ENCODE results near the gene SSB. TPM values are rescaled to one million over a fixed set of nuclear protein-coding genes. Genes with fewer than 3 reads are reported as not detected.
"Not testable (repeated sequence)": the region's sequence is repeated elsewhere in the genome, so short reads cannot be mapped to it uniquely, and the experiment has no call there.

Gene SSB
- total RNA-seq (2014; rRNA removed; shearing (Covaris generic)) = 110 and 169 TPM in 2 replicates

GRCh38 chr2:169798718-169799592 is at the start of gene SSB:
Gene SSB, plus strand, starts transcription at chr2:169798871. Its CDS starts 2,090 bp downstream, at chr2:169800961.
- Histone ChIP-seq H3K4me3 (ENCODE audit: insufficient read depth, low read depth, low read length) (peak within 1 kb of the TSS; percentile 90), H3K27me3 (ENCODE audit: control insufficient read depth, insufficient read depth, low read length) (no peaks in the 10 kb centered on the region), H3K36me3 (replicated peaks; ENCODE audit: control insufficient read depth, insufficient read depth, low read length) (peaks cover 1% of the 10 kb centered on the region; the same call in 1 of the 2 replicates)
- DNase-seq = peak; percentile 97

GRCh38 chr2:169752752-169753151 is 45.9 kb upstream of the SSB start:
- Histone ChIP-seq H3K36me3 (replicated peaks; ENCODE audit: control insufficient read depth, insufficient read depth, low read length) (peaks cover 5% of the 10 kb centered on the region), H3K4me3 (ENCODE audit: insufficient read depth, low read depth, low read length) (no peak overlapping the region), H3K27me3 (ENCODE audit: control insufficient read depth, insufficient read depth, low read length) (no peaks in the 10 kb centered on the region)
- no peak for DNase-seq

DNA sequence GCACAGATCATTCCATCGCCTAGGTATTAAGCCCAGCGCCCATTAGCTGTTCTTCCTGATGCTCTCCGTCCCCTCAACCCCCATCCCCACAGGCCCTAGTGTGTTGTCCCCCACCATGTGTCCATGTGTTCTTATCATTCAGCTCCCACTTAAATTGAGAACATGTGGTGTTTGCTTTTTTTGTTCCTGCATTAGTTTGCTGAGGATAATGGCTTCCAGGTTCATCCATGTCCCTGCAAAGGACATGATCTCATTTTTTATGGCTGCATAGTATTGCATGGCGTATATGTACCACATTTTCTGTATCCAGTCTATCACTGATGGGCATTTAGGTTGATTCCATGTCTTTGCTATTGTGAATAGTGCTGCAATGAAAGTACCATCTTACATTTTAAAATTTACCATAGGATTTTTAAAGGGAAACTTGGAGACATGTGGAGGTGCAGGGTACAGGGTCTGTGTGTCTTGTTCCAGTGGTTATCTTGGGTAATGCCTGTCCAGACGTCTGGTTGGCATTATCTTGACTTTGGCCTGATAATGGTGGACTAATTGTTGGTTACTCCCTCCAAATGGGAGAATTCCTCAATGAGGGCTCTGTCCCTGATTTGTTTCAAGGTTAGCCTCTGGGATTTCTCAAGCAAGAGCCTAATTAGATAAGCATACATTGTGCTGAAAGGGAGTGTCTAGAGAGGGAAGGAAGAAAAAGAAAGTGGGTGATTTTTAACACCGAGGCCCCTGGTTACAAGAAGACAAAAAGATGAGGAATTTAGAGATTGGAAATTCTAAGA is 43.4 kb upstream of the SSB start:
- Histone ChIP-seq H3K27me3 (ENCODE audit: control insufficient read depth, insufficient read depth, low read length) (no peaks in the 10 kb centered on the region), H3K36me3 (replicated peaks; ENCODE audit: control insufficient read depth, insufficient read depth, low read length) (no peaks in the 10 kb centered on the region; the same call in 1 of the 2 replicates), H3K4me3 (ENCODE audit: insufficient read depth, low read depth, low read length) (no peak overlapping the region)
- DNase-seq = no peak

DNA sequence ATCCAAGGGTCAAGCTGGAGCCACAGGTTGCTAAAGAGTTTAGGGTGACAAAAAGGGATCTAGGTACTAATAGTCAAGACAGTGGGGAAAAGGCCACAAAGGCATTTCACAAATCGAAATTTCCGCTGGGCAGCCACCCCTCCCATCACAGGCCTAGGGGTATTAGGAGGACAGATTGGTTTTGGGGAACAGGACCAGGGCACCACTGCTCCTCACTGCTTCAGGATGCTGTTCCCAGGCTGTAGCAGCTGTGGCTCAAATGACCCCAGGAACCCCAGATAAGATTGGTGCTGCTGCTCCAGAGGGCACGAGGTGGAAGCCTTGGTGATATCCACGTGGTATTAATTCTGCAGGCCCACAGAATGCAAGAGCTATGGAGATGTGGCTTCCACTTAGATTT is 42.3 kb upstream of the SSB start:
- H3K4me3 ChIP-seq (ENCODE audit: insufficient read depth, low read depth, low read length) = no peak overlapping the region
- H3K36me3 ChIP-seq (replicated peaks; ENCODE audit: control insufficient read depth, insufficient read depth, low read length) = no peaks in the 10 kb centered on the region
- no peak for DNase-seq
- H3K27me3 ChIP-seq (ENCODE audit: control insufficient read depth, insufficient read depth, low read length) = no peaks in the 10 kb centered on the region

GRCh38 chr2:169757356-169757755 is 41.3 kb upstream of the SSB start:
- Histone ChIP-seq H3K36me3 (replicated peaks; ENCODE audit: control insufficient read depth, insufficient read depth, low read length) (no peaks in the 10 kb centered on the region), H3K4me3 (ENCODE audit: insufficient read depth, low read depth, low read length) (no peak overlapping the region), H3K27me3 (ENCODE audit: control insufficient read depth, insufficient read depth, low read length) (no peaks in the 10 kb centered on the region)
- DNase-seq = no peak

DNA sequence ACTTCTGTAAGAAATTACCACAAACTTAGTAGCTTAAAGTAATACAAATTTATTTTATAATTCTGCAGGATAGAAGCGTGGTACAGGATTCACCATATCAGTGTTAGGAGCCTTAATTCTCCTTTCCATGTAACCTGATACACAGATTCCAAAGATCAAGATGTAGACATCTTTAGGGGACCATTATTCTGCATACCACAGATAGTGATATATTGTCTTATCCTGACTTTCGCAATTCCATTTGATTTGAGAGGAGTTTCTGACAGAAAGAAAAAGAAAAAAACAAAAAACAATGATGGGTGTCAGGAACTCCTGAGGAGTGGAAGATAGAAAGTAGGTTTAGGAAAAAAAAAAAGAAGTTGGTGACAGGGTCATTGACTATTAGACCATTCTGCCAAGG is 40.9 kb upstream of the SSB start:
- Histone ChIP-seq H3K4me3 (ENCODE audit: insufficient read depth, low read depth, low read length) (no peak overlapping the region), H3K27me3 (ENCODE audit: control insufficient read depth, insufficient read depth, low read length) (no peaks in the 10 kb centered on the region), H3K36me3 (replicated peaks; ENCODE audit: control insufficient read depth, insufficient read depth, low read length) (no peaks in the 10 kb centered on the region)
- DNase-seq = no peak

- Histone ChIP-seq H3K27me3 (ENCODE audit: control insufficient read depth, insufficient read depth, low read length) (no peaks in the 10 kb centered on the region), H3K36me3 (replicated peaks; ENCODE audit: control insufficient read depth, insufficient read depth, low read length) (no peaks in the 10 kb centered on the region), H3K4me3 (ENCODE audit: insufficient read depth, low read depth, low read length) (no peak overlapping the region)
- no peak for DNase-seq
These were observed 38.7 kb upstream of the SSB start for GRCh38 chr2:169759987-169760386.

- DNase-seq; H3K27me3 ChIP-seq (ENCODE audit: control insufficient read depth, insufficient read depth, low read length); H3K36me3 ChIP-seq (replicated peaks; ENCODE audit: control insufficient read depth, insufficient read depth, low read length); H3K4me3 ChIP-seq (ENCODE audit: insufficient read depth, low read depth, low read length): not testable (repeated sequence)
These were observed 37.9 kb upstream of the SSB start for GRCh38 chr2:169760798-169761197.

GRCh38 chr2:169761251-169761969 is 37.3 kb upstream of the SSB start:
- H3K27me3 ChIP-seq (ENCODE audit: control insufficient read depth, insufficient read depth, low read length) = no peaks in the 10 kb centered on the region
- H3K4me3 ChIP-seq (ENCODE audit: insufficient read depth, low read depth, low read length) = no peak overlapping the region
- no peak for DNase-seq
- H3K36me3 ChIP-seq (replicated peaks; ENCODE audit: control insufficient read depth, insufficient read depth, low read length) = no peaks in the 10 kb centered on the region

DNA sequence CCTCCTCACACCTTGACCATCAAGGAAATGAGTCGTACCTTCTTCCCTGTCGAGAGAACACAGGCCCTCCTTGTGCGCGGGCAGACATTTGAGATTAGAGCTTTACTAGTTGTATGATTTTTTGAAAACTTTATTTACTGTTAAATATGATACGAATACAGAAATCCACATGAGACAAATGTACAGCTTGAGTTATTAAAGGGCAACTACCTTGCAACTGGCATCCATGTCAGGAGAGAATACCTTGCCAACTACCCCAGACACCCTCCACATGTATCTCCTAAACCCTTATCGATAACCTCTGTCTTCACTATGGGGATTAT is 36.7 kb upstream of the SSB start:
- H3K36me3 ChIP-seq (replicated peaks; ENCODE audit: control insufficient read depth, insufficient read depth, low read length) = no peaks in the 10 kb centered on the region
- no peaks in the 10 kb centered on the region for H3K27me3 ChIP-seq (ENCODE audit: control insufficient read depth, insufficient read depth, low read length)
- H3K4me3 ChIP-seq (ENCODE audit: insufficient read depth, low read depth, low read length) = no peak overlapping the region
- DNase-seq = no peak

DNA sequence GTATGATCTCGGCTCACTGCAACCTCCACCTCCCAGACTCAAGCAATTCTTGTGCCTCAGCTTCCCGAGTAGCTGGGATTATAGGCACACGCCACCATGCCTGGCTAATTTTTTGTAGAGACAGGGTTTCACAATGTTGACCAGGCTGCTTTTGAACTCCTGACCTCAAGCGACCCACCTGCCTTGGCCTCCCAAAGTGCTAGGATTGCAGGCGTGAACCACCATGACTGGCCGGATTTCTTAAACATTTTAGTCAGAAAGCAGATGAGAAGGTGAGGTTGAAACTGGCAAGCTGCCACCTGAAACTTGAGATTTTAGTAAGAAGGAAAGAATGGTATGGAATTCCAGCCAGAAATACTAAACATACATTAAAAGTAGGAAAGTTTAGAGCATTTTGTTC is 33.1 kb upstream of the SSB start:
- no peak overlapping the region for H3K4me3 ChIP-seq (ENCODE audit: insufficient read depth, low read depth, low read length)
- no peaks in the 10 kb centered on the region for H3K36me3 ChIP-seq (replicated peaks; ENCODE audit: control insufficient read depth, insufficient read depth, low read length)
- DNase-seq = no peak
- no peaks in the 10 kb centered on the region for H3K27me3 ChIP-seq (ENCODE audit: control insufficient read depth, insufficient read depth, low read length)

DNA sequence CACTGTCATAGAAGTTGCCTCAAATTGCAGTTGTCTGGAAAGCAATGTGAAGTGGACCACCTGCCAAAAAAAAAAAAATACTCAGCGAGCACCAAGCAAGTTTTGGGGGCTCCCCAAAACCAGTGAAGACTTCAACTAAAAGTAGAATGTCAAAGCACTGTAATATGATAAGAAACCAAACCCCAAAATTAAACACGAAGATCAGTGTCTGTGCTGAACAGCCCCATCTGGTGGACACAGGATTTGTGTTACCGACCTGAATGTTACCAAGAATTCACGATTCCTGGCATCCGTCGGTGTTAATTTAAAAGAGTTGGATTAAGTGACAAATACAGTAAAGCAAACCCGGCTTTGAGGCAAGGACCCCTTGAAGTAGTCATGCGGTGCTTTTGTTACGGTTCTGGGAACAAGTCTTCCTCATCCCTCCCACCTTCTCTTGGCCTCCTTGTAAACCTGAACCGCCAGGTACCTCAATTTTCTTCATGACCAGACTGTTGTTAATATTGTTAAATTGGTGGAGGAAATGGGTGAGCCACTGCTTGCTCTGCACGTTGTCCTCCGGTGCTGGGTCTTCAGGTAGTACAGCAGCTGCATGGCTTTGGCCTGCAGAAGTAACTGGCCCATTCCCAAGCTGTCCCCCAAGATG is 31.3 kb upstream of the SSB start:
- DNase-seq = peak; percentile 70
- H3K36me3 ChIP-seq (replicated peaks; ENCODE audit: control insufficient read depth, insufficient read depth, low read length) = no peaks in the 10 kb centered on the region
- H3K27me3 ChIP-seq (ENCODE audit: control insufficient read depth, insufficient read depth, low read length) = no peaks in the 10 kb centered on the region
- no peak overlapping the region for H3K4me3 ChIP-seq (ENCODE audit: insufficient read depth, low read depth, low read length)

GRCh38 chr2:169768262-169768995 is 30.2 kb upstream of the SSB start:
- peak; percentile 35 for DNase-seq
- Histone ChIP-seq H3K4me3 (ENCODE audit: insufficient read depth, low read depth, low read length) (no peak overlapping the region), H3K36me3 (replicated peaks; ENCODE audit: control insufficient read depth, insufficient read depth, low read length) (no peaks in the 10 kb centered on the region)

DNA sequence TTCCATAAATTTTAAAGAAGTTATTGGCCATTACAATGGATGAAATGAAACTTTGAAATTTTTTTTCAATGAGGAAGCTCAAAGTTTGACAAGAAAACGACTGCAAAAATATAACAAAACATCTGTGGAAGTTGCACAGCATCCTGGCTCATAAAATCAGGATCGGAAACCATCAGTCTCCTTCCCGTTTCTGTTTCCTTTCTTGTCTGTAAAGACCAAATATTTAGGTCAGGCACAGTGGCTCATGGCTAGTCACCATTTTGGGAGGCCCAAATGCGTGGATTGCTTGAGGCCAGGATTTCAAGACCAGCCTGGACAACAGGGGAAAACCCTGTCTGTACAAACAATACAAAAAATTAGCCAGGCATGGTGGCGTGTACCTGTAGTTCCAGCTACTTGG is 27.6 kb upstream of the SSB start:
- H3K36me3 ChIP-seq (replicated peaks; ENCODE audit: control insufficient read depth, insufficient read depth, low read length) = no peaks in the 10 kb centered on the region
- H3K4me3 ChIP-seq (ENCODE audit: insufficient read depth, low read depth, low read length) = no peak overlapping the region
- H3K27me3 ChIP-seq (ENCODE audit: control insufficient read depth, insufficient read depth, low read length) = no peaks in the 10 kb centered on the region
- DNase-seq = no peak

More at GRCh38 chr2:169768262-169768995, 30.2 kb upstream of the SSB start:
- H3K27me3 ChIP-seq (ENCODE audit: control insufficient read depth, insufficient read depth, low read length) = no peaks in the 10 kb centered on the region

Data from H7 (cell line).